Lung (tissue), 12 donors: Measurements from ENCODE around the gene CKB. TPM values are rescaled to one million over a fixed set of nuclear protein-coding genes. Genes with fewer than 3 reads are reported as not detected.

Experiments
- ATAC-seq: fragments of 200-7000 bp; cut with Tn5 transposase; one replicate; pipeline ENCODE4 v1.9.1; 2020; ENCODE audit warnings: moderate number of reproducible peaks; ENCODE audit not compliant: insufficient read depth, low FRiP score
- DNase-seq, 3 donors: peaks; one replicate each; pipeline ENCODE4 v3.0.0-alpha.2; 2013 to 2017
- H3K27ac ChIP-seq, 2 donors: one replicate each; pipeline ENCODE4 v1.5.1; 2013; ENCODE audit warnings: mild to moderate bottlenecking in 2 of 2, moderate library complexity in 2 of 2, control low read depth in 1 of 2, inconsistent platforms in 1 of 2, low read depth in 1 of 2, low read length in 1 of 2
- H3K27me3 ChIP-seq, 3 donors: one replicate each; pipeline ENCODE4 v1.5.1; 2013; ENCODE audit warnings: low read length in 2 of 3; ENCODE audit not compliant: control insufficient read depth in 3 of 3, insufficient read depth in 3 of 3
- H3K36me3 ChIP-seq, 4 donors: one replicate each; pipeline ENCODE4 v1.5.1; 2013; ENCODE audit warnings: low read length in 4 of 4, mild to moderate bottlenecking in 1 of 4, moderate library complexity in 1 of 4; ENCODE audit not compliant: control insufficient read depth in 4 of 4, insufficient read depth in 4 of 4
- H3K4me1 ChIP-seq, 5 donors: one replicate each; pipeline ENCODE4 v1.5.1; 2013; ENCODE audit warnings: low read length in 5 of 5, mild to moderate bottlenecking in 2 of 5, moderate library complexity in 1 of 5; ENCODE audit not compliant: control insufficient read depth in 5 of 5, insufficient read depth in 5 of 5
- H3K4me3 ChIP-seq: one replicate; pipeline ENCODE4 v1.5.1; 2013; ENCODE audit warnings: mild to moderate bottlenecking, control low read depth, moderate library complexity
- H3K9ac ChIP-seq, 2 donors: one replicate each; pipeline ENCODE4 v1.5.1; 2013; ENCODE audit warnings: low read length in 2 of 2, control low read depth in 1 of 2; ENCODE audit not compliant: insufficient read depth in 1 of 2
- H3K9me3 ChIP-seq, 4 donors: one replicate each; pipeline ENCODE4 v1.5.1; 2013; ENCODE audit warnings: low read length in 3 of 4, mild to moderate bottlenecking in 1 of 4, moderate library complexity in 1 of 4; ENCODE audit not compliant: control insufficient read depth in 4 of 4, insufficient read depth in 3 of 4
- WGBS, 2 donors: extraction: QIAGEN DNeasy Blood & Tissue Kit; methylation state at CpG; one replicate each; pipeline ENCODE4 v1.1.7; 2013; 5-methylcytosine and 5-hydroxymethylcytosine counted together
- polyA plus RNA-seq, 2 donors: library from polyadenylated mRNA; stranded (reverse); fragments of 200-250 nt; gene quantifications; one replicate each; pipeline ENCODE4 v1.2.1, GENCODE V29; 2013
- total RNA-seq, 2 donors: library from RNA; depleted of rRNA in 1 of 2; stranded (reverse); fragments of >200 nt in 1 of 2; gene quantifications; one replicate each; pipeline ENCODE4 v1.2.1, GENCODE V29; 2014 to 2021
- TF ChIP-seq, protein P1 (sequence below): IDR thresholded peaks from 2 replicates; pipeline ENCODE4 v1.5.1; 2012; ENCODE audit warnings: mild to moderate bottlenecking; ENCODE audit errors: control extremely low read depth, extremely low read depth
- donor health status: control.
- donor health status: control.
- donor health status: Bipolar disorder and iron deficiency.
- donor health status: healthy.
- donor health status: DM: yes; HTN: yes; CAD: no.

Gene CKB
- total and polyA plus RNA-seq, 4 donors, result 111 to 356 (median 277) TPM

GRCh38 chr14:103538291-103539055, 15.8 kb upstream of the CKB start:
- TF ChIP-seq, protein P1, sequence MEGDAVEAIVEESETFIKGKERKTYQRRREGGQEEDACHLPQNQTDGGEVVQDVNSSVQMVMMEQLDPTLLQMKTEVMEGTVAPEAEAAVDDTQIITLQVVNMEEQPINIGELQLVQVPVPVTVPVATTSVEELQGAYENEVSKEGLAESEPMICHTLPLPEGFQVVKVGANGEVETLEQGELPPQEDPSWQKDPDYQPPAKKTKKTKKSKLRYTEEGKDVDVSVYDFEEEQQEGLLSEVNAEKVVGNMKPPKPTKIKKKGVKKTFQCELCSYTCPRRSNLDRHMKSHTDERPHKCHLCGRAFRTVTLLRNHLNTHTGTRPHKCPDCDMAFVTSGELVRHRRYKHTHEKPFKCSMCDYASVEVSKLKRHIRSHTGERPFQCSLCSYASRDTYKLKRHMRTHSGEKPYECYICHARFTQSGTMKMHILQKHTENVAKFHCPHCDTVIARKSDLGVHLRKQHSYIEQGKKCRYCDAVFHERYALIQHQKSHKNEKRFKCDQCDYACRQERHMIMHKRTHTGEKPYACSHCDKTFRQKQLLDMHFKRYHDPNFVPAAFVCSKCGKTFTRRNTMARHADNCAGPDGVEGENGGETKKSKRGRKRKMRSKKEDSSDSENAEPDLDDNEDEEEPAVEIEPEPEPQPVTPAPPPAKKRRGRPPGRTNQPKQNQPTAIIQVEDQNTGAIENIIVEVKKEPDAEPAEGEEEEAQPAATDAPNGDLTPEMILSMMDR, result no peak
- 52 to 62% methylated on average over 30 of the region's 30 CpGs for WGBS, 2 donors

GRCh38 chr14:103537175-103537990, 14.8 kb upstream of the CKB start:
- Histone ChIP-seq H3K27ac (no peak overlapping the region), H3K9me3 (no peaks in the 10 kb centered on the region), H3K27me3 (no peaks in the 10 kb centered on the region), H3K9ac (no peak overlapping the region), H3K36me3 (peaks cover 0 to 35% (median 2%) of the 10 kb centered on the region in 4 donors), H3K4me1 (peaks cover 4 to 30% (median 21%) of the 10 kb centered on the region in 5 donors), H3K4me3 (no peak overlapping the region)
- DNase-seq (no peak), ATAC-seq (no peak)
- TF ChIP-seq, protein P1, result no peak
- whole genome bisulfite sequencing, 2 donors, result 80% methylated on average over 17 to 18 of the region's 18 CpGs

More at GRCh38 chr14:103538291-103539055, 15.8 kb upstream of the CKB start:
- DNase-seq (no peak), ATAC-seq (no peak)
- peaks cover 0 to 25% (median 0%) of the 10 kb centered on the region in 4 donors for H3K36me3 ChIP-seq
- H3K27me3 ChIP-seq, result no peaks in the 10 kb centered on the region
- H3K27ac ChIP-seq, result peak overlapping the region in 1 of 2 donors; percentile 38
- H3K4me1 ChIP-seq, result peaks cover 4 to 40% (median 28%) of the 10 kb centered on the region in 5 donors
- no peak overlapping the region for H3K9ac ChIP-seq
- no peak overlapping the region for H3K4me3 ChIP-seq
- no peaks in the 10 kb centered on the region for H3K9me3 ChIP-seq

DNA sequence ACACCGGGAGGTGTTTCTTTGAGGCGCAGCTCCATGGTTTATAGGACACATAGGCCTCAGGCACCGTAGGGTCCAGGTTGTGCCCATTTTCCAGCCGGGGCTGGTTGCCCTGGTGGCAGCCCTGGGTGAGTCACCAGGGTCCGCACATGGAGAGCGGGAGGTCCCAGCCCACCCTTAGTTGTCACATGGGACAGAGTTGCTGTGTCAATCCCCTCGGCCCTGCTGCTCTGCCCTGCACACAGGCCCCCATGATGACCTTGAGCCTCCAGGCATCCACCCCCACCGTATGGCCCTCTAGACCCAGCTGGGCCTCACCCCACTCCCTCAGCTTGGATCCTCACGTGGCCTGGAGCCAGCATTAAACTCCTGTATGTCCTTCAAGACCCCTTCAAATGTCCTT, 14.1 kb upstream of the CKB start:
- ATAC-seq (no peak), DNase-seq (no peak)
- no peak overlapping the region for H3K27ac ChIP-seq
- TF ChIP-seq, protein P1, result no peak
- H3K9ac ChIP-seq, result no peak overlapping the region
- peaks cover 4 to 24% (median 16%) of the 10 kb centered on the region in 5 donors for H3K4me1 ChIP-seq
- H3K36me3 ChIP-seq, result peaks cover 0 to 42% (median 3%) of the 10 kb centered on the region in 4 donors
- no peak overlapping the region for H3K4me3 ChIP-seq
- no peaks in the 10 kb centered on the region for H3K27me3 ChIP-seq
- no peaks in the 10 kb centered on the region for H3K9me3 ChIP-seq
- WGBS, 2 donors, result 81% methylated on average over 9 of the region's 9 CpGs
